A549 treated with CpdA at 1 μM for 4 hours (cell line): ENCODE results near the gene GNB3. TPM values are rescaled to one million over a fixed set of nuclear protein-coding genes. Genes with fewer than 3 reads are reported as not detected.

ENCODE experiments used
- total RNA-seq: library from RNA; stranded (reverse); fragments of 200-300 nt; extraction: Qiagen RNA extraction; gene quantifications from 5 replicates; pipeline ENCODE4 v1.2.3, GENCODE V29; 2022; ENCODE audit warnings: low read depth

The GNB3 gene
- total RNA-seq = 1.7 to 2.4 TPM (median 1.9 TPM) in 5 replicates

DNA sequence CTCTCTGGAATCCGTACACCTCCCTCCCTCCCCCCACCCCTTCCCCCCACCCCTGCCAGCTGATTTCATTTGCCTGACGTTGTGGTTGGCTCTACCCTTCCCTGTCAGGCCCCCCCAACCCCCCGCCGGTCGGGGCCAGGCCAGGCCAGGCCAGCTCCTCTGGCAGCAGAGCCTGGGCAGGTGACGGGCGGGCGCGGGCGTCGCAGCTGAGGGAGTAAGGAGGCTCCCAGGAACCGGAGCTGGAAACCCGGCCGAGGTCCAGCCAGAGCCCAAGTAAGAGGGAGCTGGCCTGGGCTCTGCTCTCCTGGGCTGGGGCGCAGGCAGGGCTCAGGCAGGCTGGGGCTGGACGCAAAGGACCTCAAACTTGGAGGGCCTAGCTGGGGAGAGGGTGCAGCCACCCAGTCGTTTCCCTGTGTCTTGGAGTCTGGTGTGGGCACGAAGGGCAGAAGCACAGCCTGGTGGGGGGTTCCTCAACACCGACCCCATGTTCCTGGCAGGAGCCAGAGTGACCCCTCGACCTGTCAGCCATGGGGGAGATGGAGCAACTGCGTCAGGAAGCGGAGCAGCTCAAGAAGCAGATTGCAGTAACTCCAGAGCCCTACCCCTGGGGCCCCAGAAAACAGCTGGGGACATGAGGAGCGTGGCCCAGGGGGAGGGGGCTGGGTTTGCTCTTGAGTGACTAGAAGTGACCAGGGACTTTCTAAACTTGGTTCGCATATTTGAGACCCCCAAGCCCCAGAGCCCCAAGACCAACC lies at the start of gene GNB3:
Gene GNB3 (plus strand): TSS at position 165 of the 755 bp plus-strand sequence. CDS start 363 bp downstream, at position 528.

DNA sequence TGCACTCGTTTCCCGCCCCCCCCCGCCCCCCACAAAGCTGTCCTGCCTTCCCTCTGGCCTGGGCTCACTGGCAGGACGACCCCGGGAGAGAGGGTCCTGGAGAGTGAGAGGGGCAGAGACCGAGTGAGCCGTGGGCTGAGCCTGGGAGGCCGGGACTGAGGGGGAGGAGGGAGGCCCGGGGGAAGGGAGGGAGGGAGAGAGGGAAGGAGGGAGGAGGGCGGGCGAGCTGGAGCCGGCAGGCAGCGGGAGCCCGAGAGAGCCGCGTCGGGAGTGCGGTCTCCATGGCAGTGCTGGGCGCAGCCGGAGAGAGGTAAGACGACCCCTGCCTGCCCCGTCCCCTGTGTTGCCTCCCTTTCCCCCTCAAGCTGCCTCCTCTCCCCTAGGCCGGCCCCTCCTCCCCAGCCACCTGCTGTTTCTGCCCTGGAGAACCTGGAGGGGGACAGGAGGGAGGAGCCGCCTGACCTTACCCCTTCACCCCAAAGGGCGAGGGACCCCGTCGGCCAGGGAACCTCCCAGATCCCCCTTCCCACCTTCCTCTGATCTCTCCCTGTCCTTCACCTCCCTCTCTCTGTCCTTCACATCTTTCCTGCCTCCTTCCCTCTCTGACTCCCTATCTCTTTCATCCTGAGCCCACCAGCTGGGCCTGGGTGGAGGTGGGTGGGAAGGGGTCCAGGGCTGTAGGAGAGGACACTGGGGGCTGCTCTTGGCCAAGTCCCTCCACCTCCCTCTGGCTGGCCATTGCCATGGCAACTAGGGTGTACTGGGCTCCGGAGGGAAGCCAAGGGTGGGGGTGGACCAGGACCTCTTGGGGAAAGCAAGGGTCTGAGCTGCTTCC lies 18.9 kb upstream of the GNB3 start, which contains the start of gene GPR162:
Gene GPR162 (plus strand): TSS at position 231 of the 835 bp plus-strand sequence. CDS start 2,078 bp downstream, outside the sequence.

GRCh38 chr12:6827982-6828780 lies 12.5 kb upstream of the GNB3 start, which contains the start of gene P3H3:
Gene P3H3 (plus strand): TSS chr12:6828407. CDS start chr12:6828441, 34 bp downstream.

GRCh38 chr12:6851153-6851920 lies 10.6 kb downstream of the GNB3 start, which contains the start of gene CDCA3:
Gene CDCA3 (minus strand): TSS chr12:6851286. CDS start chr12:6850952, 334 bp downstream.

DNA sequence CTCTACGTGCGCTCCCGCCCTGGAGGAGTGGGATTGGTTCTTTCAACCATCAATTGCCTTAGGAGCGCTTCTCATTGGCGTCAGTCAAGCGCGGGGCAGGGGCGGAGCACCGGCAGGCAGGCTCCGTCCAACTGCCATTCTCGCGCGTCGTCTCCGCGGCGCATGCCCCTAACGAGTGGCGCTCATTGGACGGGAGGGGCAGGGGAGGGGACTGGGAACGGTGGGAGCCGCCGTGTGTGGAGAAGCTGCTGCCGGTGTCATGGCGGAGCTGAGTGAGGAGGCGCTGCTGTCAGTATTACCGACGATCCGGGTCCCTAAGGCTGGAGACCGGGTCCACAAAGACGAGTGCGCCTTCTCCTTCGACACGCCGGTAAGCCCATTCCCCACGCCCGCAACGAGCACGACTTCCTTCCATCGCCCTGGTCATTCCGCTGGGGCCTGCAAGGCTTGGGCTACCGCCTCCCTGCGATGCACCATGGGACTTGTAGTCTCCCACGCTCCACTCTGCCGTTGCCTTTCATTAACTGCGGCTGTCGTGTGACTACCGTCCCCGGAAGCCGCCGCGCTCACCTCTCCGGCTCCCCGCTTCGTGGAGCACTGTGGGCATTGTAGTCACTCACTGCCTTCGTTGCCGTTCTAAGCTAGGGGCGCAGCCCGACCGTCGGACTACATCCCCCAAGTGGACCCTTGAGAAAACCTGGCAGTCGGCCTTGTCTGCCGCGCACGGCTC lies 11.4 kb downstream of the GNB3 start, which contains the start of gene USP5:
Gene USP5 (plus strand): TSS at position 230 of the 730 bp plus-strand sequence. CDS start 30 bp downstream, at position 260.

GRCh38 chr12:6867413-6868210 lies 26.9 kb downstream of the GNB3 start, which contains the start of gene TPI1:
Gene TPI1 (plus strand): TSS chr12:6867531. CDS start chr12:6867567, 36 bp downstream.

GRCh38 chr12:6873094-6874014 lies 32.6 kb downstream of the GNB3 start, which contains the start of gene SPSB2:
Gene SPSB2 (minus strand): TSS chr12:6873303. CDS start chr12:6872901, 402 bp downstream.

Other genes with a start within 250 kb of the GNB3 start
- gene CHD4, start 233.5 kb upstream of the GNB3 start, total RNA-seq = 64.4 to 86.3 TPM (median 68.7 TPM) in 5 replicates
- gene LPAR5, start 205.0 kb upstream of the GNB3 start, total RNA-seq = 0.34 to 0.59 TPM (median 0.54 TPM) in 5 replicates
- gene ACRBP, start 193.5 kb upstream of the GNB3 start, total RNA-seq = 0.10 to 0.24 TPM (median 0.18 TPM) in 4 of 5 replicates, not detected in the other
- 12.4 to 18.9 TPM (median 17.0 TPM) in 5 replicates for gene ING4, start 177.8 kb upstream of the GNB3 start, total RNA-seq
- 52.4 to 68.0 TPM (median 62.6 TPM) in 5 replicates for gene ZNF384, start 151.6 kb upstream of the GNB3 start, total RNA-seq
- 0.43 to 1.0 TPM (median 0.87 TPM) in 5 replicates for gene PIANP, start 140.1 kb upstream of the GNB3 start, total RNA-seq
- 48.5 to 61.1 TPM (median 55.6 TPM) in 5 replicates for gene COPS7A, start 116.9 kb upstream of the GNB3 start, total RNA-seq
- gene MLF2, start 87.8 kb upstream of the GNB3 start, total RNA-seq = 262 to 311 TPM (median 307 TPM) in 5 replicates
- gene PTMS, start 74.6 kb upstream of the GNB3 start, total RNA-seq = 593 to 1,064 TPM (median 878 TPM) in 5 replicates
- gene LAG3, start 68.4 kb upstream of the GNB3 start, total RNA-seq = 0.87 to 2.2 TPM (median 1.6 TPM) in 5 replicates
- gene CD4, start 51.4 kb upstream of the GNB3 start, total RNA-seq = not detected in 5 replicates
- 0.31 to 0.54 TPM (median 0.42 TPM) in 5 replicates for gene GPR162, start 19.1 kb upstream of the GNB3 start, total RNA-seq
- gene P3H3, start 12.5 kb upstream of the GNB3 start, total RNA-seq = 20.2 to 31.6 TPM (median 27.4 TPM) in 5 replicates
- 80.3 to 92.3 TPM (median 82.2 TPM) in 5 replicates for gene CDCA3, start 10.4 kb downstream of the GNB3 start, total RNA-seq
- 74.6 to 97.4 TPM (median 77.2 TPM) in 5 replicates for gene USP5, start 11.2 kb downstream of the GNB3 start, total RNA-seq
- 1,360 to 1,675 TPM (median 1,619 TPM) in 5 replicates for gene TPI1, start 26.6 kb downstream of the GNB3 start, total RNA-seq
- 16.8 to 22.9 TPM (median 19.9 TPM) in 5 replicates for gene SPSB2, start 32.4 kb downstream of the GNB3 start, total RNA-seq
- gene LRRC23, start 63.9 kb downstream of the GNB3 start, total RNA-seq = 16.4 to 17.9 TPM (median 16.5 TPM) in 5 replicates
- gene ENO2, start 73.7 kb downstream of the GNB3 start, total RNA-seq = 41.2 to 50.5 TPM (median 42.1 TPM) in 5 replicates
- 48.9 to 77.1 TPM (median 73.0 TPM) in 5 replicates for gene ATN1, start 87.0 kb downstream of the GNB3 start, total RNA-seq
- gene RNU7-1, start 102.9 kb downstream of the GNB3 start, total RNA-seq = not detected in 5 replicates
- 250 to 321 TPM (median 290 TPM) in 5 replicates for gene C12orf57, start 103.1 kb downstream of the GNB3 start, total RNA-seq
- 10.3 to 13.1 TPM (median 12.1 TPM) in 5 replicates for gene PTPN6, start 110.4 kb downstream of the GNB3 start, total RNA-seq
- 308 to 350 TPM (median 341 TPM) in 5 replicates for gene PHB2, start 129.7 kb downstream of the GNB3 start, total RNA-seq
- gene EMG1, start 130.0 kb downstream of the GNB3 start, total RNA-seq = 61.3 to 69.0 TPM (median 66.0 TPM) in 5 replicates
- gene LPCAT3, start 177.6 kb downstream of the GNB3 start, total RNA-seq = 26.2 to 31.5 TPM (median 27.2 TPM) in 5 replicates
- gene C1S, start 219.8 kb downstream of the GNB3 start, total RNA-seq = 36.8 to 62.7 TPM (median 41.0 TPM) in 5 replicates